ENCODE results near the gene RASGRP2.
A peak's percentile ranks its signal among the peaks of the same experiment; 100 is the strongest.

Gene RASGRP2

DNA sequence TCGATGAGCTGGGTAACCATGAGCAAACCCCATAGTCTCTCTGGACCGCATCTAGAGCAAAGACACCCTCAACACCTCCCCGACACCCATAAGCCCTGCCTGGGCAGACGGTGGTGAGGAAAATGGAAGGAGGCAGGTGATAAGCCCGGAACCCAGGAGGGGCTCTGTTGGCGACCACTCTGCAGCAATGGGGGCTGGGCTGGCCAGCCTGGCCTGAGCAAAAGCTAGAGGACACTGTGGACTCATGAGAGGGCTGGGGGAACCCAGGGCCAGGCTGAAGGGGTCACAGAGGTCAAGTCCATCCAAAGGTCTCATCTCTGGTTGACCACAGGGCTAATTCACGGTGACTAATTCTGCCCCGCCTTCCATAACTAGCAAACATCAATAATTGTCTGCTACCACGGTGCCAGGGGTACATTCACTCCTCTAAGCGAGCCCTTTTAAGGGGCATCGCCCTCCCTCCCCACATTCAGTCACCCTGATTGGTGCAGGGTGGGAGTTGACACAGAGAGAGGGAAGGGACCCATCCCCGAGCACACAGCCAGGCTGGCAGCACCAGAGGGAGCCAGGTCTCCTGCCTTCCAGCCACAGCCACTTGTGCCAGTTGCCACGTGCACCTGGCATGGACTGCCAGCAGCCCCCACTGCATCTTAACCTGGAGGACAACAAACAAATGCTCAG is 11.9 kb upstream of the RASGRP2 start:
- DNase-seq (ENCODE audit: low spot score): no peak

DNA sequence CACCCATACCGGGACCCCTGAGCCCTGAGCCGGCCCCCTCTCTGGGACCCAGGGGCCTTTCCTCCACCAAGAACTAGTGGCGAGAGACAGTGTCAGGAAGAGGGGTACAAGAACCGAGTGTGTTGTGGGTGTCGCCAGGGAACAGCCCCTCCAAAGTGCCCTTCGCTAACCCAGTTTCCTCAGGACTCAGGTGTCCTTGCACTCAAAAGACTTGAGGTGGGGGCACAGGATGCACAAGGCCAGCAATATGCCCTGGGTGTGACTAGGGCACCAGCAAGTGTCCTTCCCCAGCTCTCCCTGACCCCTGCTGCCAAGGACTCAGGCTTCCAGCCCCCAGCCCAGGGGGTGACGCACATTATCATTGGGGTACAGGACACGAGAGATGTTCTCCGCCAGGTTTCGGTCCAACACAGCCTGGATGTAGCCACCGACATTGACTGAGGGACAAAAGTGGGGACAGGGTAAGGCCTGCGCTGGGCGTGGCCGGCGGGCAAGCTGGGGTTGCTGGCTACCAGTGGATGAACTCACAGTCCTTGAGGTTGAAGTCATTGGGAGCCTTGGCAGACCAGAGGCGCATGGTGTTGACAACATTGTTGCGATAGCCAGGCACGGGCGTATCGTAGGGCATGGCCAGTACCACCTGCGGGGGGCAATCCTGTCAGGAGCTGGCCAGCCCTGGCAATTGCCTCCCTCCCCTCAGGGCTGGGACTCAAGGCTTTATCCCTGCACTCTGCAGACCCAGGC is 11.1 kb upstream of the RASGRP2 start:
- no peak for DNase-seq (ENCODE audit: low spot score)

DNA sequence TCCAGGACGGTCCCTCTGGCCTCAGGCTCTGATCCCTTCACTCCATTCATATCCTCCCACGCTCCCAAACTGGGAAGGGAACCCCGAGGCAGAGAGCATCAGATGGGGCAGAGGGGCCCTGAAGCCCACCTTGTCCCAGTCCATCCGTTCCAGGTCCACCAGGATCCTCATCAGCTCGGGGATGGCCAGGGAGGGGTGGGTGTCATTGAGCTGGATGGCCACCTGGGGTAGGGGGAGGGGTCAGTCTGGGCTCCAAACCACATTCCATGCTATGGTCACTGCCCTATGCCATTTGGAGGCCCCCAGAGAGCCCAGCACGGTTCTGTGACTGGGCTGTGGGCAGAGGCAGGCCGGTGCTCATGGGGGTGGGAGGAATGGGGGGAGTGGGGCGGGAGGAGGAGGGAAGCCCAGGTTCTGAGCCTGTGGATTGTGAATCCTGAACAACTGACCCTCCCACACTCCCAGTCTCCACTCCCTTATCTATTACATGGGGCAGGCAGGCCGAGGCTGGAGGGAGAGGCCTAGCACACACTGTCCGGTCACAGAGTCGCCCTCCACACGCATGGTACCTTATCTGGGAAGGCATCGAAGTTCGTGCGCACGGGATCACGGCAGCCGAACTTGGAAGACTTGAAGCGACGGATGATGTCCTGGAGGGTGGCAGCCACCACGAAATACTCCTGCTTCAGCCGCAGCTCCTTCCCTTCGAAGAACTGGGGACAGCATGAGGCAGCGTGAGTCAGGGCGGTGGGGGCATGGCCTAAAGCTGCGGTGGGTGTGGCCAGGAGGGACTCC is 10.4 kb upstream of the RASGRP2 start:
- no peak for DNase-seq (ENCODE audit: low spot score)

DNA sequence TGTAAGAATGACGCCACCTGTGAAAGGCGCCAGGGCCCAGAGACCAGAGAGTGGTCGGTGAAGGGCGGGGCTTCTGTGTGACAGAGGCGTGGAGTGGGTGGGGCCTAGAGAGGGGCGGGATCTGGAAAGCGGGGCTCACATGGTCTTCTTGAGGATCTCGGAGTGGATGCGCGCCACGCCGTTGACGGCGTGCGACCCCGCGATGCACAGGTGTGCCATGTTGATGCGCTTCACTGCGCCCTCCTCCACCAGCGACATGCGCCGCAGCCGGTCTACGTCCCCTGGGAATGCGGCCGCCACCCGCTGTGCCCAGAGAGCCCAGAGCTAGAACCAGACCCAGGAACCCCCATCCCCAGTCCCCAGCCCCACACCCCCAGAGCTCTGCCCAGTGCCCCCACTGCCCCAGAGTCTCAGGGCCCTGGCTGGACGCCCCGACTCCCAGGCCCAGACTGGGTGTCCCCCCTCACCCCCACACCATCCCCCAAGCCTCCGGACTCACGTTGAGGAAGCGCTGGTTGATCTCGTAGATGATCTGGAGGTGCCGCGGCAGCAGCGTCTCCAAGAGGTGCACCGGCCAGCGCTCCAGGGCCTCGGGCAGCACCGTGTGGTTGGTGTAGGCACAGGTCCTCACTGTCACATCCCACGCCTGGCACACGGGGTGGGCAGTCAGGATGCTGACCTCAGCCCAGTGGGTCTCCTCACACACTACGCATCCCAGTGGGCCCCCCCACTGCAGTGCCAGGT is 9.6 kb upstream of the RASGRP2 start:
- no peak for DNase-seq (ENCODE audit: low spot score)

DNA sequence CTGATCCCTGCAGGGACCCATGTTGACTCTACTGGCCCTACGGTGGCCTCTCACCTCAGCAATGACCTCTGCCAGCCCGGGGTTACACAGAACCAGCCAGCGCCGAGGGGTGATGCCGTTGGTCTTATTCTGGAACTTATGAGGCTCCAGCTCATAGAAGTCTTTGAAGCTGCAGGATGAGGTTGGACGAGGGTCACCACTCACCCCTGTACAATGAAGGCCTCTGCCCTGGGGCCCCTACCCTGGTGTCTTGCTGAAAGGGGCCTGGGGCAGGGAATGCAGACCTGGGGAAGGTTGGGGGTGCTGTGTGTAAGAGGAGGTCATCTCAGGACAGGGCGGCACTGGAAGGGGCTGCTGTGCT is 9.1 kb upstream of the RASGRP2 start:
- no peak for DNase-seq (ENCODE audit: low spot score)

DNA sequence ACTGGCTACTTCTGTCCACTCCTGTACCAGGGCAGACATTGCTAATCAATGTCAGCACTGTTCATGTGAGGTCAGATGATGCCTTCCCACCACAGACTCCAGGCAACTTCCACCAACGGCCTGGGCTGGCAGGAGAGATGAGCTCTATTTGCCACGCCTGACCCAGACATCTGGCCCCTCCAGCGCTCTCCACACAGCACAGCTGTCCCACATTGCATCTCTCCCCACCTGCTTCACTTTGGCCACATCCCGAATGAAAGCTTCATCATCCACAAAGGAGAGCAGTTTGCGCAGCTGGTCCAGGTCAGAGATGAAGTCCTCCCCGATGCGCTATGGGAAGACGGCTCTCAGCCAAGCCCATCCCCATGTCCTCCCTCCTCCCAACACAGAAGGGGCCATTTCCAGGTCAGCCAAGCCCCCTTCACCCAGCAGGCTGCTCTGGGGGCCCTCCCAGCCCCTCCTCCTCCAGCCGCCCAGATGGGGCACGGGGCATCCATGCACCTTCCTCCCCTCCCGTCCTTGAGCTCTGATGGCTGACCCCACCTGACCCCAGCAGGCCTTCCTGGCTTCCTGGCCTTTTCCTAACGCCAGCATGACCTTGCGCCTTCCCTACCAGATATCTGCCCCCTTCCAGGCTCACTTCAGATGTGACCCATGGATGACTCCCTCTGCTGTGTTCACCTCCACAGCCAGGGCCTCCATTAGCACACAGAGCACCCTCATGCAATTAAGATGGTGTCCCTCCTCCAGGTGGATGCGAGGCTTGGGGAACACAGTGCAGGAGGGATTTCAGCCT is 8.4 kb upstream of the RASGRP2 start:
- DNase-seq (ENCODE audit: low spot score): no peak

DNA sequence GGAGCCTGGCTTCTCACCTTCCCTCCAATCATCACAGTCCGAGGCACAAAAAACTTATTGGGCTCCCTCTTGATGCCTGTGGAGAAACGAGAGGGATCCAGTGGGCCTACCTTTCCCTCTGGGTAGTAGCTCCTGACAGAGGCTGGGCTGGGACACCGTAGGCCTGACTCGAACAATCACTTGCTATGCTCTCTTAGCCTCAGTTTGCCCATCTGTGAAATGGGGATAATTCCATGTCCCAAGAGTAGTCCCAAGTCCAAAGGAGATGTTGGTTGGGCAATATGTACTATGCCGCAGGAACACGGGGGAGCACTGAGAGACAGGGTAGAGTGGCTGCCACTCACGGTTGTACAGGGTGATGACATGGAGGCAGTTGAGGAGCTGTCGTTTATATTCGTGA is 7.6 kb upstream of the RASGRP2 start:
- no peak for DNase-seq (ENCODE audit: low spot score)

DNA sequence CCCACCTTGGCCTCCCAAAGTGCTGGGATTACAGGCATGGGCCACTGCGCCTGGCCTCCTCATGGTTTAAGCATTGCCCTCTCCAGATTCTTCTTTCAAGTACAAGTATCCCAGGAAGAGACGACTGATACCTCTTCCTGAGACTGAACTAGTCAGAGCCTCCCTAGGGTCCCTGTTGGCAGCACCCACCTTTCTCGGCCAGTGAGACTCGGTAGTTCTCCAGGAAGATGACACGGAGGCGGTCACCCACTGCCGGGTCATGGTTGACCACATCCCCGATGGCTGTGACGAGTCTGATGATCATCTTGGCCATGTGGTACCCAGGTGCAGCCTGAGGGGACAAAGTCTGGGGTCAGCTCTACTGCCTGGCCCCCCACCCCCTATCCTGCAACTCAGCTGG is 7.2 kb upstream of the RASGRP2 start:
- no peak for DNase-seq (ENCODE audit: low spot score)

DNA sequence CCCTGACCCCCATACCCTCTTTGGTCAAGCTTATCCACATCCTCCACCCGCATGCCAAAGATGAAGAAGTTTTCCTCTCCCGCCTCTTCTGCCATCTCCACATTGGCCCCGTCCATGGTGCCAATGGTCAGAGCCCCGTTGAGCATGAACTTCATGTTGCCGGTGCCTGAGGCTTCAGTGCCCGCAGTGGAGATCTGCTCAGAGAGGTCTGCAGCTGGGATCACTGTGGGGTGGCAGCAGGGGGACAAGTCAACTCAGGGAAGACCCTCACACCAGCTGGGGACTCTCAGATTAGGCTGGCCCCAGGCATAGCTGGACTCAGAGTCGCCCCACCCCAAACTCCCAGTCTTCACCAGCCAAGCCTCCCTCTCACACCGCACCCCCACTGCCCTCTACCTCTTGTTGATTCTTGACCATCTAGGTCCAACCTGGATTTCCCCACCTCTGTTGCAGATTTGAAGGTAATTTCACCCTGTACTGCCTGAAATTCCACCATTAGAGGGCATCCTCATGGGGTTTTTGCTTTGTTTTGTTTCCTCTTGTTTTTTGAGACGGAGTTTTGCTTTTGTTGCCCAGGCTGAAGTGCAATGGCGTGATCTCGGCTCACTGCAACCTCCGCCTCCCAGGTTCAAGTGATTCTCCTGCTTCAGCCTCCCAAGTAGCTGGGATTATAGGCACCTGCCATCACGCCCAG is 6.6 kb upstream of the RASGRP2 start:
- no peak for DNase-seq (ENCODE audit: low spot score)

DNA sequence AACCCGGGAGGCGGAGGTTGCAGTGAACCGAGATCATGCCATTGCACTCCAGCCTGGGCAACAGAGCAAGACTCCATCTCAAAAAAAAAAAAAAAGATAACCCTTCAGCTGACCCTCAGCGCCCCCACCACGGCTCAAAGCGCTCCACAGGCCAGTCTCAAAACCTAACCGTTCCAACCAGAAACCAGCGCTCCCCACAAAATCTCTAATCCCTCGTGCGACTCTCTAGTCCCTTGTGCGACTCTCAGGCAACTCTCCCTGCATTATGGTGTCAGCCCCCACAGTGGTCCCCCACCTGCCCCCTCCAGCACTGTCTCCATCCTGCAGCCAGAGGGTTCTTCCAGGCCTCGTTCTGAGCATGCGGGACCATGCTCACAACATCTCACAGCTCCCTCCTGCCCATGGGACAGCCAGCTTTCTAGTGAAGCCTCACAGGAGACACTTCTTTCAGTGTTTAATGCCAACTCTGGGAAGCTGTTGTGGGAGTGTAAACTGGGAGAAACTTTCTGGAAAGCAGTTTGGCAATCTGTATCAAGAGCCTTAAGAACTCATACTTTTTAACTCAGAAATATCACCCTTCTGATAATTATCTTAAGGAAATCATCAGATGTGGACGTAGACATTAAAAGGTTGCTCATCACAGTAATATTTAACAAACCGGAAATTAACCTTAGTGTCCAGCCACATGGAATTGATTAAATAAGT is 4.2 kb upstream of the RASGRP2 start:
- DNase-seq (ENCODE audit: low spot score): no peak

DNA sequence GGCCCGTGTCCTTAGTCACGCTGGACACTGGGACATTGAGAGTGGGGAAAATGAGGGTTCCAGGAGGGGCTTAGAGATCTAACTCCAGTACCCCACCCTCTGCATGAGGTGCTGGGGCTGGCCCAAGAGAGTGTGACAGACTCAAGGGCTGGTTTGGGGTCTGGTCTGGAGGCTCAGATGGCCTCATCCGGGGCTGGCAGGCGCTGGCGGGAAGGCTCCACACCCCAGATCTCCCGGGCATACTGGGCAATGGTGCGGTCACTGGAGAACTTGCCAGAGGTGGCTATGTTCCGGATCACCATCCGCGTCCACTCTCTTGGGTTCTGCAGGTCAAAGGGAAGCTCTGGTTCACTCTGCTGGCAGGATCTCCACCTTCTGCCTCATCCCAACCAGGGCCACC is 2.5 kb upstream of the RASGRP2 start:
- no peak for DNase-seq (ENCODE audit: low spot score)

DNA sequence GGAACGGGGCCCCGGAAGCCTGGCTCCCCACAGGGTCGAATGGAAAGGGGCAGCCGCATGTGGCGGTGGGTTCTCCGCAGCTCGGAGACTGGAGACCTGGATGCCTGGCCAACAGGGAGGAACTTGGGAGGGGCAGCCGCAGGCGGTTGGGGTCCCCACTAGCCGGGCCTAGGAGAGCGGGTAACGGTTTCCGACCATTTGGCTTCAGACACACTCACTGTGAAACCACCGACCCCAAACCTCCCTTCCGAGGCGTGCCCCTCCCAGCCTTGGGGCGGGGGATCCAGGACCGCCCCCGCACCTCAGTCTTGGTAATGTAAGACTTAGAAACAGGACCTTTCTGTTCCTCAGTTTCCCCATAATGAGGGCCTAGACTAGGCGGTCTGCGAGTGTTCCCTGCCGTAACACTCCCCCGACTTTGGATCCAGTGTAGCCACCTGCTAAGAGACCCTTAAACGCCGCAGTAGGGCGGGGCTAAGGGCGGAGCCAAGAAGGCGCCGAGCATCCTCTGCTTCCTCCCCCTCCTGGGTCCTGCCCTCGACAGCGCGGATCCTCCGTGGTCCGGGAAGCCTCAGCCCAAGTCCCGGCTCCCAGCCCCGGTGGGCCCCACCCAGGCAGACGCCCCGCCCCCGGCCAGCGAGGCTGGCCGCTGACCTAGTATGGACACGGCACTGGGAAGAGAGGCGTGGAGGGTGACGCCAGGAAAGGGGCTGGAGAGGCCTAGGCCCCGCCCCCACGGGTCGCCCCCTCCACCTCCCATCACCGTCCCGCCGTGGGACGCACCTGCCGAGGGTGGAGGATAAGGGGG is 1.8 kb upstream of the RASGRP2 start:
- peak; percentile 31 for DNase-seq (ENCODE audit: low spot score)

DNA sequence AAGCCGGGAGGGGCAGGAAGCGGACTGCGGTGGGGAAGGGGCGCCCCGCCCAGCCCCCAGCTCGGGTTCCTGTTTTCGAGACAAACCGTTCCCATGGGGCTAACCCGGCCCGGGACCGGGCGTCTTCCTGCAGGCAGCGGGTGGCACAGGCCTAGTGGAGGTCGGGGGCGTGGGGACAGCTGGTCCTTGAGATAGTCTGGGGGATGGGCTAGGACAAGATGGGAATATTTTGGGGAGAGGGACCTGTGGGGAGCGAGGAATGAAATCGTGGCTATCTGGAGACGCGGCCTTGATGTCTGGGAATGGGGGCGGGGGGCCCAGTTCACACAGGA is 1.2 kb upstream of the RASGRP2 start:
- DNase-seq (ENCODE audit: low spot score): no peak

DNA sequence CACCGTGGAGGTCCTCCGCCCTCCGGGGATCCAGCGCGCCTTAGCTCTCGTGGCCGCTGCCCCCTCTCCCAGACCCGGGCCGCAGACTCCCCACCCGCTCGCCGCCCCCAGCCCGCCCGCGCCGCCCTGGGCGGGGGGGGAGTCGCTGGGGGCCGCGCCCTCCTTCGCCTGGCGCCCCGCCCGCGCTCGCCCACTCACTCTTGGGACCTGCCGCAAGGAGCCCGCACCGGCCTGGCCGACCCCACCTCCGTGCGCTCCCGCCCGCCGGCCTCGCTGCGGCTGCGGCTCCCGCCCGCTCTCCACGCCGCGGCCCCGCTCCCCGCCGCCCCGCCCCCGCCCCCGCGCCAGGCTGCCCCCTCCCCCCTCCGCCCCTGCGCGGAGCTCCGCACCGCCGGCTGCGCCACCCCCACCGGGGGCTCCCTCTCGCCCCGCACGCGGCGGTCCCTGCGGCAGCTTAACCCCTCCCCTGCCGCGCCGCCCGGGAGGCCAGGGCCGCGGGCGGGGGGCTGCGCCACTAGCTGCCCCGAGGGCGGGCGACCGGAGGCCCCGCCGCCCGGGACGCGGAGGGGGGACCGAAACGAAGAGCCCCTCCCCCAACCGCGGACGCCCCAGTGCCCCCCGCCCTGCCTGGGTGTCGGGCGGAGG is 724 bp upstream of the RASGRP2 start:
- no peak for DNase-seq (ENCODE audit: low spot score)

DNA sequence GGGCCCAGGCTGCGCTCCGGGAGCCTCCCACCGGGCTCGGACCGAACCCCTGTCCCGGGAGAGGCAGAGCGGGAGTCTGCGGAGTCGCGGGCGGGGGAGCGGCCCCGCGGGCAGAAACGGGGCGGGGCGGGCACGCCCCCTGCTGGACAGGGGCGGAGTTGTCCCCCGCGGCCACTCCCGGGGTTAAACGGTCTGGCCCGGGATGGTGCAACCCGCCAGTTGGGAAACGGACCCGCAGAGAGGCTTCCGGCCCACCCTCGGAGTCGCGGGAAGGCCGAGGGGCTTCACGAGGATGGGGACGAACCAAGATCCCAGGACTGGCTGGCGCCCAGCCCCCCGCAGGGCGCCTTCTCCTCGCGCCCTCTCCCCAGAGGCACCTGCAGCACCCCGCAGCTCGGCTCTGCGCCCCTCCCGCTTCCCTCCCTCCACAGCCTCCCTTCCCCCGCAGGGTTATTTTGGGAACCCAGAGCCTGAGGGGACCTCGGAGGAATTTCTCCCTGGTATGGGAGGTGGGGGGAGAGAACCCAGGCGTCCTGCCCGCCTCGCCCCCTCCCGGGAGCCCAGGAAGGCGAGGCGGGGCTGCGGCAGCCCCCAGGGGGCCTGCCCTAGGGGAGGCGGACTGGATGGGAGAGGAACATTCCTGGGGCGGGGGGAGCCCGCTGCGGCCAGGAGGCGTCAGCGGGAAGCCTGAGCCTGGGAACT is 902 bp downstream of the RASGRP2 start:
- DNase-seq (ENCODE audit: low spot score): peak; percentile 34

DNA sequence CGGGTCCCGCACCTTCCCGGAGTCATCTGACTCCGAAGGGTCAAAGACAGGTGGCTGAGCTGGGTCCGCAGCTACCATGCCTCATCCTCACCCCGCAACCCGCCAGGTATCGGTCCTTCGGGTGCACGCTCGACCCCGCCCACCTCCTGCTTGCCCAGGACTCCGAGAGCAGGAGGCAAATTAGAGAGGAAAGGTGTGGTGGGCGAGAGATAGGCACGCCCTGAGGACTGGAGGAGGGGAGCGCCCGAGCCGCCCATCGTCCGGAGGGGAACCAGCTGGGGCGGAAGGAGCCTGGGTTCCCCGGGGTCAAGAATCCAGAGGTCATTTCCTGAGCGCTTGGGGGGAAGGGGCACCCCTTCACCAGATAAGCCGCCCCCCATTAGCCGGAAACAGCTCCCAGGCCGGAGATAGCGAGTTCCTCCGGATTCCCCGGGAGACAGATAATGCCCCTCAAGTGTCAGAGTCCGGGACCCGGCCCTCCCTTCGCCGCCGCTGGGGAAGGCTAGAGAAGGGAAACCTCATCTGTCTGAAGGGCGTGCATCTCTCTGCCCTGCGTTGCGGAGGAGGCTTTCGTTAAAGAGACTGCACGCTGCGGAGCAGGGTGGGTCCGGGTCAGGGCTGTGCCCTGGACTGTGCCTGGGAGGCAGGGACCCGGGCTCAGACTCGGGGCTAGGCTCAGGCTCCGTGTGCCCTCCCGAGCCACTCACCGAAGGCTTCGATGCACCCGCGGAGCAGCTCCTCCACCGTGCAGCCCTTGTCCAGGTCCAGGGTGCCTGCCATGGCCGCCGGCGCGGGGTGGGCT is 1.7 kb downstream of the RASGRP2 start:
- no peak for DNase-seq (ENCODE audit: low spot score)

DNA sequence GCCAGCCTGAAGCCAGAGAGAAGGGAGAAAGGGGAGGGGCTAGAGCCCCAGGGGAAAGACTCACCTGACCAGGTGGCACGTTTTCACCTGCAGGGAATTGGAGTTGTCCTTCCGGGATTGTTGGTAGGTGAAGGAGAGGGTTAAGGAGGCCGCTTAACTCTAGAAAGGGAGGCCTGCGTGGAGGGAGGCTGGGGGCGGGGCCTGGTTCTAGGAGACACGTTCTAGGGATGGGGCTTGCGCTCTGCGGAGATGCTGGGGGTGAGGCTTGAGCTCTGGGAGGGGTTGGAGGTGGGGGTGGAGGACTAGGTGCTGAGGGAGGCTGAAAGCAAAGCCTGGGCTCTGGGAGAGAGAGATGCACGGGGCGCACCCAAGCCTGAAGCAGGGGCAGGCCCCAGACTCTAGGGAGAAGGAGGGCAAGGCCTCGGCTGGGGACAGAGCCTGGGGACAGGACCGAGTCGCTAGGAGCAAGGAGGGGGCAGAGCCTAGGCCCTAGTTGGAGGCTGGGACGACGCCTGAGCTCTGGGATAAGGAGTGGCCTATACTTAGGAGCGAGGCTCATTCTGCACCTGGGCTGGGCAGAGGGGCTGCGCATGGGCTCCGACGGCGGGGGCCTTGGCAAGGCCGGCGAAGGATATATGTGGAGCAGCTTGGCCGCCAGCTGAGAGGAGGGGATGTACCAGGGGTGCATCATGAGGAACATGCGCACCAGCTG is 2.4 kb downstream of the RASGRP2 start:
- DNase-seq (ENCODE audit: low spot score): no peak

Measured in globus pallidus (tissue), 1 donor.